ENCODE results near the gene HHAT.

Gene HHAT

DNA sequence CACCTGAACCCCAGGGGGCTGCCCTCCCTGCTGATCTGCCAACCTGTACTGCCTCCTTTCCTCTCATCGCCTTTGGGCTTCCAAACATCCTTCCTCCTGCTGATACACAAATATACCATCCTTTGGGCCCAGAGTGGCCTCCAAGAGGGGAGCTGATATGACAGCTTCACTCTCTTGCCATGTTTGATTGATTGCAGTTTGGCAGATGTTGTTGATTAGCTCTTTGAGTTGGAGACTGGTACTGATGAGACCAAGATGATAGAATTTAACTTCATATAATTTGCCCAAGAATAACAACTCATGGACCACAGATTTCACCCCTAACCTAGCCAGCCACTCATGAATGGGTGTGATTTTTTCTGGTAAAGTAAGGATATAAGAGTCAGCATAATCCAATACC, 227.8 kb downstream of the HHAT start:
- Mint-ChIP-seq H3K9me3 (no peaks in the 10 kb centered on the region), H3K36me3 (ENCODE audit: low read depth) (no peaks in the 10 kb centered on the region), H3K4me3 (no peak overlapping the region), H3K27me3 (no peaks in the 10 kb centered on the region), H3K4me1 (ENCODE audit: low read depth) (no peaks in the 10 kb centered on the region), H3K27ac (no peak overlapping the region)
- DNase-seq: no peak

DNA sequence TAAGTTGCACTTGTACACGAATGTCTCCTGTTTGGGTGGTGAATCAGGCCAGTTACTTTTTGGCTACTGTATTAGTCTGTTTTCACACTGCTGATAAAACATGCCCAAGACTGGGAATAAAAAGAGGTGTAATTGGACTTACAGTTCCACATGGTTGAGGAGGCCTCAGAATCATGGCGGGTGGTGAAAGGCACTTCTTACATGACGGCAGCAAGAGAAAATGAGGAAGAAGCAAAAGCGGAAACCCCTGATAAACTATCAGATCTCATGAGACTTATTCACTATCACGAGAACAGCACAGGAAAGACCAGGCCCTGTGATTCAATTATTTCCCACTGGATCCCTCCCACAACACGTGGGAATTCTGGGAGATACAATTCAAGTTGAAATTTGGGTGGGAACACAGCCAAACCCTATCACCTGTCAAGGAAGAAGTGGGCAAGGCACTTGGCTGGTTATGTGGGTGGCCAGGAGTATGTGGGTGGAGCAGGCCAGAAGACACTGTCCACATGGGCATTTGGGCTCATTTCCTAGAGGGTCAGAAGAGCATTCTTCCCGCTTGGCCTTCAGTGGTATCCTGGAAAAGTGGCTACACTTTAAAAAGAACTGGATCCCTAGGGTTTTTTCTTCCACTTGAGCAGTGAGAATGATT, 228.8 kb downstream of the HHAT start:
- Mint-ChIP-seq H3K27me3 (no peaks in the 10 kb centered on the region), H3K4me3 (no peak overlapping the region), H3K9me3 (no peaks in the 10 kb centered on the region), H3K27ac (no peak overlapping the region), H3K4me1 (ENCODE audit: low read depth) (no peaks in the 10 kb centered on the region), H3K36me3 (ENCODE audit: low read depth) (no peaks in the 10 kb centered on the region)
- no peak for DNase-seq

DNA sequence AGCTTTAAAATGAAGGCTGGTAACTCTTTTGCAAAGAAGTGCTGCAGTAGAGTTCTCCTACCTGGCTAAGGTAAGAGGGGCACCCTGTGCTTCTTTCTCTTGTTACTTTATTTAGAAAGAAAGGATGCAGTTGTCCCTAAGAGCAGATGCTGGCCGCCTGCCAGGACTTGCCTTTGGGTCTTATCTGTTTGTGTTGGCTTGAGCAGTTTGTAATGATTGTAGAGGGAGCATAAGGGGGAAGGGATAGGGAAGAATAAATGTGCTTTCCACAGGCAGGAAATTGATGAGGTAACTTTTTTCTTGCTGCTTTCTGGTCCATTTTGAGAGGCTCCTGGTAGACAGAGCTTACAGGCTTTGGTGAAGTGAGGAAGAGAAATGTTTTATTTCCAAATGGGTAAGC, 229.6 kb downstream of the HHAT start:
- no peaks in the 10 kb centered on the region for H3K9me3 Mint-ChIP-seq
- no peaks in the 10 kb centered on the region for H3K36me3 Mint-ChIP-seq (ENCODE audit: low read depth)
- no peaks in the 10 kb centered on the region for H3K4me1 Mint-ChIP-seq (ENCODE audit: low read depth)
- no peak overlapping the region for H3K27ac Mint-ChIP-seq
- no peaks in the 10 kb centered on the region for H3K27me3 Mint-ChIP-seq
- no peak for DNase-seq
- no peak overlapping the region for H3K4me3 Mint-ChIP-seq

DNA sequence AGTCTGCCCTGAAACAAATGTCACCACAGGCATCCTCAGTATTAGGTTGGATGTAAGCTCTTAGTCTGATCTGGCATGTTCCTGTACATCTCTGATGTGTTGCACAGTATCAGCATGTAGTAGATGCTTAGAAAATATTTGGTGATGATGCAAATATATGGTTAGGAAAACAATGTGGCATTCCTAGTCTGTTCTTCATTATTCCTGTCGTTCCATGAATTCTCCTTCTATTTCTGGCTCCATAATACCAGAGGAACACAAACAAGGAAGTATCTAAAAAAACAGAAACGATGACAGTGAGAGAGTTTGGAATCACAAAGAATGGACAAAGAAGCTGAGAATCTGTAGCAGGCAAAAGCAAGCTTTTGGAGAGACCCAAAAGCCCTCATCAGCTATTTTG, 236.6 kb downstream of the HHAT start:
- DNase-seq: no peak
- no peaks in the 10 kb centered on the region for H3K9me3 Mint-ChIP-seq
- no peak overlapping the region for H3K27ac Mint-ChIP-seq
- no peak overlapping the region for H3K4me3 Mint-ChIP-seq
- no peaks in the 10 kb centered on the region for H3K4me1 Mint-ChIP-seq (ENCODE audit: low read depth)
- no peaks in the 10 kb centered on the region for H3K36me3 Mint-ChIP-seq (ENCODE audit: low read depth)
- H3K27me3 Mint-ChIP-seq: no peaks in the 10 kb centered on the region

DNA sequence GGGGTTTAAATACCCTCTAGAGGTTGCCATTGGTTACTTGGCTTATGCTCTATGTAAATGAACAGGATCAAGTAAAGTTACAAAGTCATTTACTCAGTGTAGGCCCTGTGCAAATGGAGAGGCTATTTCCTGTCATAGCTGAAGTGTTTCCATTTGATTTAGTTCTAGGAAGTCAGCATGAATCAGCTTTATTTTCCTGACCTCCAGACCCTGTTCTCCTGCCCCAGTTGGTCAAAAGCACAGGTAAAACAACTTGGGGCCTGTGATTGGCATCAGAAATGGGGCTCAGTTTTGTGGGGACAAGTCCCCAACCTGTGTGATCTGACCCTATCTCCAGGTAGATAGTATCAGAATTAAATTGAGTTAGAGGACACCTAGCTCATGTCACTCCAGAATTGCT, 239.9 kb downstream of the HHAT start:
- Mint-ChIP-seq H3K36me3 (ENCODE audit: low read depth) (no peaks in the 10 kb centered on the region), H3K27ac (no peak overlapping the region), H3K9me3 (no peaks in the 10 kb centered on the region), H3K4me1 (ENCODE audit: low read depth) (no peaks in the 10 kb centered on the region), H3K4me3 (no peak overlapping the region), H3K27me3 (no peaks in the 10 kb centered on the region)
- DNase-seq: no peak

DNA sequence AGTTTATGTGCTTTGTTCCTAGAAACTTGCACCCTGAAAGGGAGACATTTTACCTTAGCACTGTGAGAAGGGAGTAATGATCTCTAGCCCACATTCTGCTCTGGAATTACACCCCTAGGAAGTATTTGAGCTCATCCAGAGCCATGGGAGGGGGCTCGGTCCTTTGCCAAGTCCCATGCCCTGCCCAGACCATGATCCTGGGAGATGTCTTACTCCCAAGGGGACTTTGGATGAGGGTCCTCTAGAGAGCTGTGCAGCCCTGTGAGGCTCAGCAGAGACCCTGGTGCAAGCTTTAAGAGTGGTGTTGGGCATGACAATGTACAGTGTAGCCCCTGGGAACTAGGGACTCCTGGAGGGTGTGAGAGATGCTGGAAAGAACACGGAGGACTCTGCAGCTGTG, 241.4 kb downstream of the HHAT start:
- no peaks in the 10 kb centered on the region for H3K36me3 Mint-ChIP-seq (ENCODE audit: low read depth)
- H3K27ac Mint-ChIP-seq: no peak overlapping the region
- H3K27me3 Mint-ChIP-seq: no peaks in the 10 kb centered on the region
- no peaks in the 10 kb centered on the region for H3K9me3 Mint-ChIP-seq
- no peak overlapping the region for H3K4me3 Mint-ChIP-seq
- DNase-seq: no peak
- H3K4me1 Mint-ChIP-seq (ENCODE audit: low read depth): no peaks in the 10 kb centered on the region

DNA sequence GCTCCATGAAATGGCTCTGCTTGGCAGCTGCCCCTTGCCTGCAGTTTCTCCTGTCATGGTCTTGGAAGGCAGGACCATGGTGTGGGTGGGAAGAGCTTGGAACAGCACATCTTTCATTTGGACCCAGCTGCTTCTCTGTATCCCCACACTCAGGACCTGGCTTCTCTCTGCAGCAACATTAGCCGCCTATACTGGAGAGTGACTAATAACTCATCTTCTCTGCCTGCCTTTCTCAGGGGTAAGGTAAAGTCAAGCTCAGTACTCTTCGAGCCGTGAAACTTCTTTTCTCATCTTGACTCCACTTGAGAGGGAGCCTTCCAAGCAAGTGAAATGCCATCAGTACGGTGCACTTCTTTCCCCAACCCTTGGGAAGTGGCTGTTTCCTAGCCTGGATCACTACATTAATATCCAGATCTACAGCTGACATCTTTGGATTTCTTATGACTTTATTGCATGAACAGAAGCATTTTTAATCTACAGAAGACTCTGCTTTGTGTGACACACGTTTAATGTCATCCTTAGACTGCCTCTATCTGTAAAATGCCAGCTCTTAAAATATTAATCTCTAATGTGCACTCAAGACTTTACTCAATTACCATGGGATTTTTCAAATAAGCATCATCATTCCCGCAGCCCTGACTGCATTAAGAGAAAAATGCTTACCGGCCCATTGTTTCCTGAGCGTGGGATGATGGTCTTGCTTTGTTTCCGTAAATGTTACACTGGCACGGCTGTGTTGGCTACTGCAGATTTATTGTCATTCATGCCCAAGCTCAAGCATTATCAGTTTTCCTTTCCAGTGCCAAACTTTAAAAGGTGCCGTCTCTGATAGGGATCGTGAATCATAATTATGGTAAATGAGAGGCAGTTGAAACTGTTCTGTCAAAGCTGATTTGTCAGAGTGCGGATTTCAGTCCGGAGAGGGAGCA, 242.9 kb downstream of the HHAT start:
- no peak for DNase-seq
- H3K4me3 Mint-ChIP-seq: no peak overlapping the region
- no peak overlapping the region for H3K27ac Mint-ChIP-seq
- H3K27me3 Mint-ChIP-seq: no peaks in the 10 kb centered on the region
- no peaks in the 10 kb centered on the region for H3K9me3 Mint-ChIP-seq
- no peaks in the 10 kb centered on the region for H3K36me3 Mint-ChIP-seq (ENCODE audit: low read depth)
- no peaks in the 10 kb centered on the region for H3K4me1 Mint-ChIP-seq (ENCODE audit: low read depth)

DNA sequence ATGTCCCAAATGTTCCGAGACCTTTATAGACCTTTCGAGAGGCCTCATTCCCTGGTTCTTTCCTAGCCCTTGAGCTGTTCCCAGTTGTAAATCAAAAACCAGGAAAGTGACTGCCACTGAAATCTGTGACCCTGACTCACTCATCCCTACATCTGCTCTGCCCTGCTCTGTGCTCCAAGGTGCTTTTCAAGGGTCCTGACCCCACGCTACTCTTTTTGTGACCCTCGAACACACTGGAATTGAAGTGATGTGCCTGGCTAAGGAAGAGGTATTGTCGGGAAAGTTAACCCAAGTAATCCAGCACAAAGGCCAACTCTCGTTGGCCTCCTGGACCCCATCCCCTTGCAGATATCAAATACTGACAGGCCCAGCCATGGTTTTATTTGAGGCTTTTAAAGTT, 244.4 kb downstream of the HHAT start:
- H3K9me3 Mint-ChIP-seq: peaks cover 5% of the 10 kb centered on the region
- H3K4me1 Mint-ChIP-seq (ENCODE audit: low read depth): no peaks in the 10 kb centered on the region
- no peaks in the 10 kb centered on the region for H3K36me3 Mint-ChIP-seq (ENCODE audit: low read depth)
- no peak overlapping the region for H3K4me3 Mint-ChIP-seq
- no peak overlapping the region for H3K27ac Mint-ChIP-seq
- DNase-seq: no peak
- no peaks in the 10 kb centered on the region for H3K27me3 Mint-ChIP-seq

DNA sequence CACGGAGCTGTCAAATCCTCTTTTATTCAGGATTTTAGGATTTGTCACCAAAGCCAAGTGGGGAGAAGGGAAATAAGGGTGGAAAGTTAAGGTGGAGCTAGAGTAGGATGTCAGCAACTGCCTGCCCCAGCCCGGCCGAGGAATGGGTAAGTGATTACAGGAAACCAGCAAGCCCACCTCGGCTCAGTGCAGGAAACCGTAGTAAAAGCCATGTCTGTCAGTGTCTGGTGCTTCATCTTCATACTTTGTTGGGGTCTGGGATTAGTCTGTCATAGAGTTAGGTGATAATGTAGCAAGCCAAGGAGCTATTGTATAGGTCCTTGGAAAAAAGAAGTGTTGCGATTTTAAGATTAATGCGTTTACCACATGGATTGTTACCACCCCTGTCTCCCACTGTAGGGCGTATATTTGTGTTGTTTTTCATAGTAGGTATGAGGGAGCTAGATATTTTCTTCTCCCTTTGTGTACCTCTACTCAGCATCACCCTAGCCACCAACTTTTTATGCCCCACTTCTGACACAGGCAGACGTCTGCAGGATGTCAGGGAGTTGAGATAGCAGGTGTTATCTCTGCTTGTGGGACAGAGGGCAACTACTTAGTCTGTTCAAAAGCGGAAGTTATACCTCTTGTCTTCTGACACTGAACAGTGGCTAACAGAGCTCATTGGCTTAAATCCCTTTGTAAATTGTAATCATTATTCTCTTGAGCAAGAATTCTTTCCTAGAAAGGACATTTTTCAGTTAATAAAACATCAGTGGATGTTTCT, 253.7 kb downstream of the HHAT start:
- H3K27ac Mint-ChIP-seq: no peak overlapping the region

DNA sequence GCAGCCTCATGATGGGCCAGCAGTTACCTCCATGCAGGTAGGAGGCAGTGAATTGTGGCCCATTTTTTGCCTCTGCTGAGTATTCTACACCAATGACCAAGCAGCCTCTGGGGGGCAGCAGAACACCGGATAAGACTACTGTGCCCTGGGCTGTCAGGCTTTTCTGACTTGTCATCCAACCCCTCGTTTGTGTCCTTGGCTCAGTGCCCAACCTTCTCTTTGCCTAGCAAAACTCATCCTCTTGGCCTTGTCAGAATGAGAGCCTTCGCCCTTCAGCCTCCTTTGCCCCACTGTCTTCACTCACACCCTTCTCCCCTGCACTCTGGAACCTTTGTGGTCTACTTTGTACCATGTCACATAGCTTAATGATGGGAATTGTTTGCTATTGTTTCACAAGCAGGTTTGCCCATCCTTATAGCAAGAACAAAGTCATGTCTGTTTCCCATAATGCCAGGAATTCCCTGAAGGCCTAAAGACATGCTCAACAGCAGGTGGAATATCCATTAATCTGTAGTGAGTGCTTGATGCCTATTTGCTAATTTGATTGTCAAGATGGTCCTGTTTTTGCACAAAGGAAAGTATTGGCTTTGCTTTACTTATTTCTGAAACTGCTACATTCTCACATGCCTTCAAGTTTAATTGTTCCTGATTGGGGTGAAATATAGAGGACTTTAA, 255.9 kb downstream of the HHAT start:
- Mint-ChIP-seq H3K27me3 (peaks cover 6% of the 10 kb centered on the region), H3K4me1 (ENCODE audit: low read depth) (peaks cover 3% of the 10 kb centered on the region), H3K36me3 (ENCODE audit: low read depth) (no peaks in the 10 kb centered on the region), H3K27ac (no peak overlapping the region), H3K9me3 (no peaks in the 10 kb centered on the region), H3K4me3 (no peak overlapping the region)
- peak; percentile 78 for DNase-seq

More for the DNA sequence above, 253.7 kb downstream of the HHAT start:
- Mint-ChIP-seq H3K4me3 (no peak overlapping the region), H3K4me1 (ENCODE audit: low read depth) (peaks cover 3% of the 10 kb centered on the region), H3K27me3 (peaks cover 6% of the 10 kb centered on the region), H3K36me3 (ENCODE audit: low read depth) (no peaks in the 10 kb centered on the region), H3K9me3 (peaks cover under 1% of the 10 kb centered on the region)
- DNase-seq: no peak

DNA sequence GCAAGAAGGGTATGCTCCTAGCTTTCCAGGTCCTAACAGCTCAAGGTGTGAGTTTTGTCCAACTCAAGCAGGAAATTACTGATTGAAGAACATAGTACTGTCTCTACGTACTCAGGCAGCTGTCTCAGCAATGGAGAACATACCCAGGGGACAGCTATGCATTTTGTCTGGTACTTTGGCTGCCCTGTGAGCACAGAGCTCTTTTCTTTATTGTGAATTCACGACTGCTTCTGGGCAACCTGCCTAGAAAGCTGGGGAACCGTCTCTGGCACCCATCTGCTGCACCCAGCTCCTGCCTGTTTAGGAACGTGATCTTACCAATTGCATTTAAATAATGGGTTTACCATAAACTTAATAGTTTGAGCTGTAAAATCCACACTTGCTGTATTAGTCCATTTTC, 258.1 kb downstream of the HHAT start:
- no peaks in the 10 kb centered on the region for H3K36me3 Mint-ChIP-seq (ENCODE audit: low read depth)
- H3K9me3 Mint-ChIP-seq: peaks cover 4% of the 10 kb centered on the region
- H3K27me3 Mint-ChIP-seq: peaks cover 3% of the 10 kb centered on the region
- peaks cover 3% of the 10 kb centered on the region for H3K4me1 Mint-ChIP-seq (ENCODE audit: low read depth)
- no peak overlapping the region for H3K4me3 Mint-ChIP-seq
- no peak overlapping the region for H3K27ac Mint-ChIP-seq
- DNase-seq: no peak

DNA sequence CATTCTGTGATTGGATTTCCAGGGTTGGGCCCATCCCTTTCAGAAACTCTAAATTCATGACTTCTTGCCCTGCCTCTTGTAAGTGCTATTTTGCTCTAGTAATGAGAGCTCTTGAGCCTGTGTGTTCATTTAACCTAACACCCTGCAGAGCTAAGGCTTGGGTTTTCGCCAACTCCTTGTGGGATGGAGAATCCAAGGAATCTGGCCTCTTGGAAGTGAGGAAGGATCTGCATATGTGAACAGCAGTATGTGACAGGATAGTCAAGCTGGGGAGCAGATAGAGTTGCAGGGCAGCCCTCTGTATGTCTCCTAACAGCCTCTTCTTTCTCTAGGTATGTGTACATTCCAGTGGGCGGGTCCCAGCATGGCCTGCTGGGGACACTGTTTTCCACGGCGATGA, 258.9 kb downstream of the HHAT start:
- no peak for DNase-seq
- no peak overlapping the region for H3K4me3 Mint-ChIP-seq
- no peaks in the 10 kb centered on the region for H3K36me3 Mint-ChIP-seq (ENCODE audit: low read depth)
- H3K27me3 Mint-ChIP-seq: no peaks in the 10 kb centered on the region
- peaks cover 4% of the 10 kb centered on the region for H3K9me3 Mint-ChIP-seq
- H3K27ac Mint-ChIP-seq: no peak overlapping the region
- H3K4me1 Mint-ChIP-seq (ENCODE audit: low read depth): no peaks in the 10 kb centered on the region

DNA sequence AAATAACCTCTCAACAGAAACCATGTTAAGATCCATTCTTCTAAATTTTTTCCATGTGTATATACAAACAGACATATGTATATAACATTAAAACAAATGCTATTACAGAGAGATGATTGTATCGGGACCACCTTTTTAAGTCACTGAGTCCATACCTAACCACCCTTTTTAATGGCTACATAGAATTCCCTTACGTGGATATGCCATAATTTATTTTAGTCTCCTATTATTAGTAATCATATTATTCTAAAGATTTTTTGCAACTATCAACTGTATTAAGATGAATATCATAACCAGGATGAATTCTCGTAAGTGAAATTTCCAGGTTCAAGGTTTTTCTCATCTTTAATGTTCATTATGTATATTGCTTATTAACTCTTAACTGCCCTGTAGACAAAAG, 259.7 kb downstream of the HHAT start:
- no peak for DNase-seq
- H3K4me1 Mint-ChIP-seq (ENCODE audit: low read depth): no peaks in the 10 kb centered on the region
- no peaks in the 10 kb centered on the region for H3K27me3 Mint-ChIP-seq
- no peaks in the 10 kb centered on the region for H3K36me3 Mint-ChIP-seq (ENCODE audit: low read depth)
- no peak overlapping the region for H3K4me3 Mint-ChIP-seq
- H3K27ac Mint-ChIP-seq: no peak overlapping the region
- H3K9me3 Mint-ChIP-seq: peaks cover 4% of the 10 kb centered on the region

DNA sequence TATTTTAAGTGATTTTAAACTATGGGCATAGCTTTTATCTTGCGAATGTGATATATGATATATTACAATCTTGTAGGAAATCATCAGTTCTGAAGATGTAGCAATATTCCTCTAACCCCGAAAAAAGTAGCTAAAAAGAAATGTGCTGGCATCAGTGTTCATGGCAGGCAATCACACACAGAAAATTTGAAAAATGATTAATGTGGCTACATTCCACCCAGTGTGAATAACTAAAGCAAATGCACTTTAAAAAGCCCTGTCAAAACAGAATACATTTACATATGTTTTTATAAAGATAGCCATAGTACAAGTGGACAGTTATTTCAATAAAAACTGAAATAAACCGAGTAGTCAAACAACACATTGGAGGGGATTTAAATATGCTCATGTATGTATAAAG, 260.2 kb downstream of the HHAT start:
- H3K9me3 Mint-ChIP-seq: peaks cover 4% of the 10 kb centered on the region
- H3K4me1 Mint-ChIP-seq (ENCODE audit: low read depth): no peaks in the 10 kb centered on the region
- DNase-seq: no peak
- H3K27me3 Mint-ChIP-seq: no peaks in the 10 kb centered on the region
- no peak overlapping the region for H3K4me3 Mint-ChIP-seq
- no peak overlapping the region for H3K27ac Mint-ChIP-seq
- H3K36me3 Mint-ChIP-seq (ENCODE audit: low read depth): no peaks in the 10 kb centered on the region
